HepG2 (cell line): ENCODE data around the gene SH2D7. TPM values are rescaled to one million over a fixed set of nuclear protein-coding genes. Genes with fewer than 3 reads are reported as not detected.

ENCODE experiments used
- ATAC-seq: fragments of 200-7000 bp; cut with Tn5 transposase; 3 replicates; pipeline ENCODE4 v1.9.1; 2020; ENCODE audit warnings: mild to moderate bottlenecking, moderate library complexity
- BruUV-seq: library from RNA; stranded (reverse); fragments of 400-500 nt; replicated peaks from 2 replicates; lab custom pipeline; 2021; lab: Mats Ljungman, UMichigan
- CTCF ChIA-PET: fragments of 300-600 bp; formaldehyde crosslinking; extraction: SDS; loops from one replicate; lab custom pipeline; 2021; ENCODE audit warnings: low total read pairs, inconsistent platforms, low intra/inter-chr PET ratio; lab: Yijun Ruan, JAX
- POLR2A ChIA-PET: fragments of 350-600 bp; sonication (Branson Sonifier 250); formaldehyde crosslinking; loops from one replicate; lab custom pipeline; 2020; ENCODE audit warnings: antibody characterized with exemption, inconsistent platforms; lab: Yijun Ruan, JAX
- DNase-seq: peaks from one replicate; pipeline ENCODE4 v3.0.0-alpha.2; 2015; ENCODE audit warnings: low spot score
- FAIRE-seq: peaks from 3 replicates; lab custom pipeline; 2011; peaks lifted over from hg19 to GRCh38; lab: Jason Lieb, UNC
- H2AFZ ChIP-seq: one replicate; pipeline ENCODE4 v1.6.1; 2011; ENCODE audit warnings: low read length, inconsistent platforms
- H3K27ac ChIP-seq: fragments of 300-600 bp; 3 replicates; pipeline ENCODE4 v1.8.0; 2011; ENCODE audit warnings: mixed run types, mild to moderate bottlenecking, mixed read lengths, low read length, inconsistent platforms; ENCODE audit not compliant: insufficient read depth; ENCODE audit errors: extremely low read length
- H3K27me3 ChIP-seq, 2 experiments: fragments of 200-600 bp in 1 of 2; 2 replicates in 1 of 2; 3 replicates in 1 of 2; pipeline versions ENCODE4 v1.6.0 to v1.8.0; 2011; ENCODE audit warnings: low read length in 2 of 2, mild to moderate bottlenecking in 2 of 2, moderate library complexity in 2 of 2, inconsistent platforms in 1 of 2; ENCODE audit not compliant: insufficient read depth in 2 of 2, control insufficient read depth in 1 of 2
- H3K36me3 ChIP-seq, 2 experiments: fragments of 200-600 bp in 1 of 2; replicated peaks in 1 of 2; 2 replicates in 1 of 2; 3 replicates in 1 of 2; pipeline versions ENCODE4 v1.5.1 to v1.8.0; 2011; ENCODE audit warnings: low read length in 2 of 2, inconsistent platforms in 1 of 2; ENCODE audit not compliant: insufficient read depth in 2 of 2, control insufficient read depth in 1 of 2
- H3K4me1 ChIP-seq: 2 replicates; pipeline ENCODE4 v1.5.1; 2012; ENCODE audit warnings: low read length, inconsistent platforms; ENCODE audit not compliant: insufficient read depth
- H3K4me2 ChIP-seq: 2 replicates; pipeline ENCODE4 v1.6.0; 2011; ENCODE audit warnings: low read depth, low read length, inconsistent platforms
- H3K4me3 ChIP-seq, 3 experiments: fragments of 200-600 bp in 1 of 3; sonication (generic), shearing (Covaris generic) in 1 of 3; replicated peaks in 1 of 3; 2 replicates each; pipeline ENCODE4 v1.5.1; 2011 to 2016; ENCODE audit warnings: low read length in 3 of 3, inconsistent platforms in 2 of 3, low read depth in 2 of 3, mild to moderate bottlenecking in 2 of 3, control low read depth in 1 of 3, mixed read lengths in 1 of 3; ENCODE audit not compliant: insufficient read depth in 1 of 3
- H3K79me2 ChIP-seq: one replicate; pipeline ENCODE4 v1.6.1; 2011; ENCODE audit warnings: low read length, inconsistent platforms; ENCODE audit not compliant: insufficient read depth
- H3K9ac ChIP-seq: 2 replicates; pipeline ENCODE4 v1.6.0; 2011; ENCODE audit warnings: mild to moderate bottlenecking, low read depth, low read length, inconsistent platforms; ENCODE audit not compliant: insufficient read depth
- H3K9me3 ChIP-seq: 2 replicates; pipeline ENCODE4 v1.5.1; 2012; ENCODE audit warnings: mild to moderate bottlenecking, low read length
- H4K20me1 ChIP-seq: 2 replicates; pipeline ENCODE4 v1.6.0; 2011; ENCODE audit warnings: inconsistent platforms, mild to moderate bottlenecking, low read length, moderate library complexity; ENCODE audit not compliant: insufficient read depth
- CEBPB ChIP-seq: IDR thresholded peaks from 2 replicates; pipeline ENCODE4 v1.6.1; 2011; ENCODE audit warnings: low read depth, low read length, improper control_type of control experiment, borderline replicate concordance
- ERF ChIP-seq: IDR thresholded peaks from 2 replicates; pipeline ENCODE4 v1.6.1; 2018; ENCODE audit warnings: missing biosample characterization, missing genetic modification reagents
- FOXA1 ChIP-seq, 2 experiments: fragments of 450-650 bp in 1 of 2; sonication (generic) in 1 of 2; formaldehyde crosslinking in 1 of 2; IDR thresholded peaks; 2 replicates each; pipeline versions ENCODE4 v1.4.0 to v1.6.1; 2016 to 2020; ENCODE audit warnings: missing genetic modification reagents in 1 of 2
- PPARG ChIP-seq: conservative IDR thresholded peaks from 2 replicates; pipeline ENCODE4 v1.6.1; 2016; ENCODE audit warnings: missing biosample characterization, missing genetic modification reagents
- ZFP62 ChIP-seq: sonication (generic); formaldehyde crosslinking; IDR thresholded peaks from 2 replicates; pipeline ENCODE4 v1.4.0; 2020; ENCODE audit warnings: missing genetic modification reagents
- ZFX ChIP-seq: sonication (generic); formaldehyde crosslinking; IDR thresholded peaks from 2 replicates; pipeline ENCODE4 v1.4.0; 2020; ENCODE audit warnings: mild to moderate bottlenecking, low read depth, missing genetic modification reagents, moderate library complexity
- ZMYM2 ChIP-seq: sonication (generic); formaldehyde crosslinking; IDR thresholded peaks from 2 replicates; pipeline ENCODE4 v1.8.0; 2022; ENCODE audit warnings: mild to moderate bottlenecking, missing genetic modification reagents
- ZNF317 ChIP-seq: sonication (generic); formaldehyde crosslinking; IDR thresholded peaks from 2 replicates; pipeline ENCODE4 v1.5.0; 2020; ENCODE audit warnings: mild to moderate bottlenecking, missing genetic modification reagents
- ZNF33B ChIP-seq: sonication (generic); formaldehyde crosslinking; IDR thresholded peaks from 2 replicates; pipeline ENCODE4 v1.5.1; 2020; ENCODE audit warnings: mild to moderate bottlenecking, missing genetic modification reagents
- ZNF44 ChIP-seq: sonication (generic); formaldehyde crosslinking; IDR thresholded peaks from 2 replicates; pipeline ENCODE4 v1.5.1; 2020; ENCODE audit warnings: mild to moderate bottlenecking, missing genetic modification reagents
- ZNF607 ChIP-seq: sonication (generic); formaldehyde crosslinking; IDR thresholded peaks from 2 replicates; pipeline ENCODE4 v1.5.1; 2020; ENCODE audit warnings: missing genetic modification reagents, mild to moderate bottlenecking, borderline replicate concordance
- ZNF674 ChIP-seq: sonication (generic); formaldehyde crosslinking; IDR thresholded peaks from 2 replicates; pipeline ENCODE4 v1.5.0; 2020; ENCODE audit warnings: low read depth, mild to moderate bottlenecking, missing genetic modification reagents
- ZNF709 ChIP-seq: sonication (generic); formaldehyde crosslinking; IDR thresholded peaks from 2 replicates; pipeline ENCODE4 v1.5.0; 2020; ENCODE audit warnings: mild to moderate bottlenecking, missing genetic modification reagents
- WGBS: methylation state at CpG from one replicate; pipeline ENCODE4 v1.1.6; 2017; ENCODE audit warnings: low lambda C conversion rate; 5-methylcytosine and 5-hydroxymethylcytosine counted together
- in situ Hi-C: cut with HindIII; loops from 2 replicates; pipeline ENCODE4 v1.10.0; 2017; ENCODE audit warnings: low pct_unique_long_range_greater_than_20kb; ENCODE audit not compliant: extremely low pct_ligation_motif_present
- intact Hi-C: fragments of 100-400 bp; cut with micrococcal nuclease; formaldehyde crosslinking; loops from one replicate; pipeline ENCODE4 v1.10.0; 2022; ENCODE audit not compliant: unreplicated experiment
- polyA plus RNA-seq, 8 experiments: library from polyadenylated mRNA; depleted of rRNA in 3 of 8; stranded (reverse) in 7 of 8; unstranded in 1 of 8; fragments of >200 nt; fragmentation: Illumina TruSeq in 4 of 8; extraction: Trizol in 4 of 8; gene quantifications; 2 replicates each; pipeline versions ENCODE4 v1.2.1 to v1.2.3, GENCODE V29; 2011 to 2016; ENCODE audit warnings: low read depth in 4 of 8, missing spikeins in 1 of 8, mixed read lengths in 1 of 8; ENCODE audit not compliant: insufficient read depth in 1 of 8
- total RNA-seq, 5 experiments: library from RNA; depleted of rRNA; stranded (reverse); fragments of >200 nt; fragmentation: Illumina TruSeq; extraction: Trizol; gene quantifications; 2 replicates each; pipeline ENCODE4 v1.2.3, GENCODE V29; 2016; ENCODE audit warnings: low read depth in 1 of 5
- TF ChIP-seq, protein P1 (sequence below): sonication (generic); formaldehyde crosslinking; IDR thresholded peaks from 2 replicates; pipeline ENCODE4; 2020; ENCODE audit warnings: missing genetic modification reagents, mild to moderate bottlenecking, borderline replicate concordance
- TF ChIP-seq, protein P2 (sequence below): sonication (generic); formaldehyde crosslinking; IDR thresholded peaks from 2 replicates; pipeline ENCODE4 v1.9.0; 2022; ENCODE audit warnings: low read depth, missing genetic modification reagents

Gene SH2D7
- total and polyA plus RNA-seq, 2 of the 13 experiments (the other 11 are each of a cell fraction or from before 2014, with no cell fraction given) = not detected

DNA sequence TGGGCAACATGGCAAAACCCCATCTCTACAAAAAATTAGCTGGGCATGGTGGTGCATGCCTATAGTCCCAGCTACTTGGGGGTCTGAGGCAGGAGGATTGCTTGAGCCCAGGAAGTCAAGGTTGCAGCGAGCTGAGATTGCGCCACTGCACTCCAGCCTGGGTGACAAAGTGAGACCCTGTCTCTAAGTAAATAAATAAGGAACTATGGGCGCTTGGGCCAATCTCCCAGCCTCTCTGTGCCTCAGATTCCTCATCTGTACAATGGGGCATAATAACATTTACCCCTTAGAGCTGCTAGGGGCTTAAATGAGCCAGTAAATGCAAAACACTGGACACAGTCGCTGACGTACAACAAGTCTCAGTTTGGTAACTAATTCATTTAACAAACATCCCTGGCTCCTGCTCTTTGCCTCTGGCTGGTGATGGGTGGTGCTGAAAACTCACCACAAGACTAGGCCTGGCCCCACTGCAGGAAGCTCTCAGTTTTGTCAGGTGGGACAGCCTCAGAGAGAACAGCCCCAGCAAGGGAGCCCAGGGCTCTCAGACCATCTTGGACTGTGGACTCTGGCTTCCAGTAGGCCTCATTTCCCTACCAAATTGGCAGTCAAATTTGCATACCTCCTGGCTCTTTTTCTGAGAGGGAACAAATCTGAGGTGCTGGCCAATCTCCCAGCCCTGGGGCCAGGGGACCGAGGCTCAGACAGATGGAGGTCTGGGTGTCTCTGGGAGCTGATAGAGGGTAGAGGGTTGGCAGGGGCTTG is 8.5 kb upstream of the SH2D7 start:
- FAIRE-seq = no peak
- intact Hi-C loops = no loop called here
- no peak overlapping the region for H3K27ac ChIP-seq
- DNase-seq = no peak
- H3K4me2 ChIP-seq = peak overlapping the region; percentile 63
- H3K27me3 ChIP-seq = no peaks in the 10 kb centered on the region; a peak in 1 of 5 replicates
- H3K79me2 ChIP-seq = no peaks in the 10 kb centered on the region
- POLR2A ChIA-PET = no interaction called here
- ATAC-seq = peak; percentile 21
- CTCF ChIA-PET = no interaction called here
- no peak overlapping the region for H2AFZ ChIP-seq
- H4K20me1 ChIP-seq = no peaks in the 10 kb centered on the region
- H3K4me1 ChIP-seq = peaks cover 65% of the 10 kb centered on the region
- 9% methylated on average over 6 of the region's 6 CpGs for WGBS
- H3K4me3 ChIP-seq = peak overlapping the region in 1 of 3 experiments; percentile 44; a peak in 1 of 6 replicates
- BruUV-seq = no TSS peak
- in situ Hi-C loops = no loop called here
- H3K36me3 ChIP-seq = no peaks in the 10 kb centered on the region
- no peaks in the 10 kb centered on the region for H3K9me3 ChIP-seq
- H3K9ac ChIP-seq = no peak overlapping the region
- TF ChIP-seq ZNF674 = no peak
- TF ChIP-seq, protein P1, sequence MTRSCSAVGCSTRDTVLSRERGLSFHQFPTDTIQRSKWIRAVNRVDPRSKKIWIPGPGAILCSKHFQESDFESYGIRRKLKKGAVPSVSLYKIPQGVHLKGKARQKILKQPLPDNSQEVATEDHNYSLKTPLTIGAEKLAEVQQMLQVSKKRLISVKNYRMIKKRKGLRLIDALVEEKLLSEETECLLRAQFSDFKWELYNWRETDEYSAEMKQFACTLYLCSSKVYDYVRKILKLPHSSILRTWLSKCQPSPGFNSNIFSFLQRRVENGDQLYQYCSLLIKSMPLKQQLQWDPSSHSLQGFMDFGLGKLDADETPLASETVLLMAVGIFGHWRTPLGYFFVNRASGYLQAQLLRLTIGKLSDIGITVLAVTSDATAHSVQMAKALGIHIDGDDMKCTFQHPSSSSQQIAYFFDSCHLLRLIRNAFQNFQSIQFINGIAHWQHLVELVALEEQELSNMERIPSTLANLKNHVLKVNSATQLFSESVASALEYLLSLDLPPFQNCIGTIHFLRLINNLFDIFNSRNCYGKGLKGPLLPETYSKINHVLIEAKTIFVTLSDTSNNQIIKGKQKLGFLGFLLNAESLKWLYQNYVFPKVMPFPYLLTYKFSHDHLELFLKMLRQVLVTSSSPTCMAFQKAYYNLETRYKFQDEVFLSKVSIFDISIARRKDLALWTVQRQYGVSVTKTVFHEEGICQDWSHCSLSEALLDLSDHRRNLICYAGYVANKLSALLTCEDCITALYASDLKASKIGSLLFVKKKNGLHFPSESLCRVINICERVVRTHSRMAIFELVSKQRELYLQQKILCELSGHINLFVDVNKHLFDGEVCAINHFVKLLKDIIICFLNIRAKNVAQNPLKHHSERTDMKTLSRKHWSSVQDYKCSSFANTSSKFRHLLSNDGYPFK (CRISPR knock-in tag) = no peak
- 0 out of 2 replicates have a peak, but pooled peaks have one; percentile 12 for TF ChIP-seq ZFX (CRISPR knock-in tag)
- TF ChIP-seq FOXA1 (IDR thresholded peaks at IDR 0.05) = no peak
- TF ChIP-seq FOXA1 (CRISPR knock-in tag; IDR thresholded peaks at IDR 0.05) = peak; percentile 39; the same call in 1 of the 2 replicates
- TF ChIP-seq ZFP62 (CRISPR knock-in tag) = no peak
- no peak for TF ChIP-seq ZNF607
- TF ChIP-seq ZMYM2 (CRISPR knock-in tag) = peak; percentile 67; the same call in 1 of the 2 replicates
- TF ChIP-seq ERF (CRISPR knock-in tag) = no peak
- TF ChIP-seq, protein P2, sequence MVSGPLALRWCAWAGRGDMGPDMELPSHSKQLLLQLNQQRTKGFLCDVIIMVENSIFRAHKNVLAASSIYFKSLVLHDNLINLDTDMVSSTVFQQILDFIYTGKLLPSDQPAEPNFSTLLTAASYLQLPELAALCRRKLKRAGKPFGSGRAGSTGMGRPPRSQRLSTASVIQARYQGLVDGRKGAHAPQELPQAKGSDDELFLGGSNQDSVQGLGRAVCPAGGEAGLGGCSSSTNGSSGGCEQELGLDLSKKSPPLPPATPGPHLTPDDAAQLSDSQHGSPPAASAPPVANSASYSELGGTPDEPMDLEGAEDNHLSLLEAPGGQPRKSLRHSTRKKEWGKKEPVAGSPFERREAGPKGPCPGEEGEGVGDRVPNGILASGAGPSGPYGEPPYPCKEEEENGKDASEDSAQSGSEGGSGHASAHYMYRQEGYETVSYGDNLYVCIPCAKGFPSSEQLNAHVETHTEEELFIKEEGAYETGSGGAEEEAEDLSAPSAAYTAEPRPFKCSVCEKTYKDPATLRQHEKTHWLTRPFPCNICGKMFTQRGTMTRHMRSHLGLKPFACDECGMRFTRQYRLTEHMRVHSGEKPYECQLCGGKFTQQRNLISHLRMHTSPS = no peak
- no peak for TF ChIP-seq ZNF44
- peak; percentile 32; the same call in 1 of the 2 replicates for TF ChIP-seq CEBPB
- no peak for TF ChIP-seq PPARG (CRISPR knock-in tag)
- TF ChIP-seq ZNF709 (CRISPR knock-in tag) = no peak
- no peak for TF ChIP-seq ZNF317 (CRISPR knock-in tag)
- TF ChIP-seq ZNF33B (CRISPR knock-in tag) = no peak
